Ascending aorta (tissue), 2 donors: ENCODE data around the gene NRXN2. TPM values are rescaled to one million over a fixed set of nuclear protein-coding genes. Genes with fewer than 3 reads are reported as not detected.

ENCODE experiments used
- DNase-seq, 2 donors: peaks; one replicate each; pipeline ENCODE4 v3.0.0-alpha.2; 2019; ENCODE audit warnings: low spot score in 2 of 2
- H3K27ac ChIP-seq, 2 donors: fragments of 200-600 bp; sonication (generic); one replicate each; pipeline ENCODE4 v1.5.1; 2016 to 2017; ENCODE audit warnings: mild to moderate bottlenecking in 1 of 2
- H3K27me3 ChIP-seq: fragments of 200-600 bp; sonication (generic); one replicate; pipeline ENCODE4 v1.5.1; 2017
- H3K36me3 ChIP-seq, 2 donors: fragments of 200-600 bp; sonication (generic); one replicate each; pipeline ENCODE4 v1.5.1; 2016
- H3K4me1 ChIP-seq, 2 donors: fragments of 200-600 bp; sonication (generic); one replicate each; pipeline ENCODE4 v1.5.1; 2016 to 2017; ENCODE audit warnings: mild to moderate bottlenecking in 1 of 2
- H3K4me3 ChIP-seq, 2 donors: fragments of 200-600 bp; sonication (generic); one replicate each; pipeline ENCODE4 v1.5.1; 2016 to 2017; ENCODE audit warnings: mild to moderate bottlenecking in 1 of 2
- H3K9me3 ChIP-seq, 2 donors: fragments of 200-600 bp; sonication (generic); one replicate each; pipeline ENCODE4 v1.5.1; 2016
- intact Hi-C: fragments of 100-400 bp; cut with DNase I; formaldehyde crosslinking; loops from one replicate; pipeline ENCODE4 v1.15.1; 2023
- total RNA-seq: library from RNA; depleted of rRNA; stranded (reverse); fragments of >200 nt; gene quantifications from one replicate; pipeline ENCODE4 v1.1.0, GENCODE V29; 2016
- TF ChIP-seq, protein P1 (sequence below), 3 experiments: fragments of 200-600 bp in 2 of 3; fragments of 450-650 bp in 1 of 3; sonication (generic) in 2 of 3; IDR thresholded peaks; one replicate each; pipeline ENCODE4 v1.5.1; 2016 to 2019; ENCODE audit warnings: antibody characterized with exemption in 3 of 3, mild to moderate bottlenecking in 1 of 3, moderate library complexity in 1 of 3

The NRXN2 gene
- total RNA-seq, 1 donor from 2014 or later: 26.0 TPM

DNA sequence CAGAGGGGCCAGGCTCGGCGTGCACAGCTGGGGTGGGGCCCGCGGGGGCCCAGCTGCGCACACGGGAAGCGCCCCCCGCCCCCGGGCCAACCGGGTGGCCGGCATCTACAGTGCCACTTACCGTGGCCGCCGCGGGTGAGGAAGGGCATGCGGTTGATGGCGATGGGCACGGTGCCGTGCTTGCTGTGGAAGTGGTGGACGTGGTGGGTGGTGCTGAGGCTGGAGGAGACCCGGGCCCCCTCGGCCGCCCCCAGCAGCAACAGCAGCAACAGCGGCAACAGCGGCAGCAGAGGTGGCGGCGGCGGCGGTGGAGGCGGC is 80.6 kb downstream of the NRXN2 start:
- TF ChIP-seq, protein P1, sequence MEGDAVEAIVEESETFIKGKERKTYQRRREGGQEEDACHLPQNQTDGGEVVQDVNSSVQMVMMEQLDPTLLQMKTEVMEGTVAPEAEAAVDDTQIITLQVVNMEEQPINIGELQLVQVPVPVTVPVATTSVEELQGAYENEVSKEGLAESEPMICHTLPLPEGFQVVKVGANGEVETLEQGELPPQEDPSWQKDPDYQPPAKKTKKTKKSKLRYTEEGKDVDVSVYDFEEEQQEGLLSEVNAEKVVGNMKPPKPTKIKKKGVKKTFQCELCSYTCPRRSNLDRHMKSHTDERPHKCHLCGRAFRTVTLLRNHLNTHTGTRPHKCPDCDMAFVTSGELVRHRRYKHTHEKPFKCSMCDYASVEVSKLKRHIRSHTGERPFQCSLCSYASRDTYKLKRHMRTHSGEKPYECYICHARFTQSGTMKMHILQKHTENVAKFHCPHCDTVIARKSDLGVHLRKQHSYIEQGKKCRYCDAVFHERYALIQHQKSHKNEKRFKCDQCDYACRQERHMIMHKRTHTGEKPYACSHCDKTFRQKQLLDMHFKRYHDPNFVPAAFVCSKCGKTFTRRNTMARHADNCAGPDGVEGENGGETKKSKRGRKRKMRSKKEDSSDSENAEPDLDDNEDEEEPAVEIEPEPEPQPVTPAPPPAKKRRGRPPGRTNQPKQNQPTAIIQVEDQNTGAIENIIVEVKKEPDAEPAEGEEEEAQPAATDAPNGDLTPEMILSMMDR (IDR thresholded peaks at IDR 0.05): no peak
- no peaks in the 10 kb centered on the region for H3K9me3 ChIP-seq
- no peak for DNase-seq
- no peak overlapping the region for H3K27ac ChIP-seq
- intact Hi-C loops: no loop called here
- no peaks in the 10 kb centered on the region for H3K27me3 ChIP-seq
- H3K4me1 ChIP-seq: peaks cover 4 to 8% of the 10 kb centered on the region in 2 donors
- H3K4me3 ChIP-seq: peak overlapping the region; percentile 46 to 69
- no peaks in the 10 kb centered on the region for H3K36me3 ChIP-seq

DNA sequence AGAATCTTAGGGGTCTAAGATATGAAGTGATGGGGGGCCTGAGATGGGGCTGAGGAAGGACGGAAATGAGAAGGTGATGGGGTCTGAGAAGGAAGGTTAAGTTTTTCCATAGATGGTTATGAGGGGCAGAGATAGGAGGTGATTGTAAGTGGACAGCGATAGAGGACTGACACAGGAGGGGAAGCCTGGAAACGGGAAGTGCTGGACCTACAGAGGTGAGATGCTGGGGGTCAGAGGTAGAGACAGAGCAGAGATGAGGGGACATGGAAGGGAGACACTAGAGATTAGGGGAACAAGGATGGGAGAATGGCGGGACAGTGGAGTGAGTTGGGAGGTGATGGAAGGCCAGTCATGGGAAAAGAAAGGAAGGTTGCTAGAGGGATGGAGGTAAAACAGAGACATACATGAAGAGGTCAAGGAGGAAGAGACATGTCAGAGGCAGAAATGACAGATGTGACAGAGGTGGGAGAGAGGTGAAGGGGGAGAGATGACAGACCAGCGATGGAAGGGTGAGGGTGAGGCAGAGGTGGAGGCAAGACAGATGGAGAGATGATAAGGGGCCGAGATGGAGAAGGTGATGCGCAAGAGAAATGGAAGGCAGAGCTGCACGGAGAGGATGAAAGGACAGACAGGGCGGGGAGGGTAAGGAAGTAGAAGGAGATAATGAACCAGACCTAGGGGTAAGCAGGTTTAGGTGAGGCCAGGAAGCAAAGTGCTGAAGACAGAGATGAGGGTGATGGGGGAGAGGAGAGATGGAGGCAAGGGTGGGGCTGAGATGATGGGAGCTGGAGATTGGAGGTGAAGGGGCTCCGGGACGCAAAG is 81.2 kb downstream of the NRXN2 start:
- Histone ChIP-seq H3K36me3 (no peaks in the 10 kb centered on the region), H3K4me3 (peak overlapping the region; percentile 46 to 69), H3K27me3 (no peaks in the 10 kb centered on the region), H3K9me3 (no peaks in the 10 kb centered on the region), H3K4me1 (peaks cover 4 to 8% of the 10 kb centered on the region in 2 donors), H3K27ac (no peak overlapping the region)
- TF ChIP-seq, protein P1 (IDR thresholded peaks at IDR 0.05): no peak
- no peak for DNase-seq
- intact Hi-C loops: no loop called here

DNA sequence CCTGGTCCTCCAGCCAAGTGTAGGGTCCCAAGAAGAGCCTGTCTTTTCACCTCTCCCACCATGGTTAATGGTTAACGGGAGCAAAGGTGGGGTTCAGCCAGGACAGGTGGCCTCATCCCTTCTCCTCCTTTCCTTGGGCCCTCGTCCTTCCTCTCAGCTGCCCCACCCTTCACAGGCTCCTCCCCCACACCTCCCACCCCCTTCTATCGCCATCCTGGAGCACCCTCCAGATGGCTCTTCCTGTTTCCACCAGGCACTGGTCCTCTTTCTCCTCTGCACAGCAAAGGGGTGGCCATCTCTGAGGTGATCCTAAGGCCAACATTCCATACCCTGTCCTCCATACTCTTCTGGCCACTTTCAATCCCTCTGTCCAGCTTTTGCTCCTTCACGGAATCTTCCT is 83.1 kb downstream of the NRXN2 start:
- Histone ChIP-seq H3K27ac (no peak overlapping the region), H3K9me3 (no peaks in the 10 kb centered on the region), H3K4me1 (peaks cover 4 to 8% of the 10 kb centered on the region in 2 donors), H3K36me3 (peaks cover 0 to 5% of the 10 kb centered on the region in 2 donors), H3K27me3 (no peaks in the 10 kb centered on the region), H3K4me3 (no peak overlapping the region)
- no peak for DNase-seq
- TF ChIP-seq, protein P1 (IDR thresholded peaks at IDR 0.05): no peak
- intact Hi-C loops: no loop called here

DNA sequence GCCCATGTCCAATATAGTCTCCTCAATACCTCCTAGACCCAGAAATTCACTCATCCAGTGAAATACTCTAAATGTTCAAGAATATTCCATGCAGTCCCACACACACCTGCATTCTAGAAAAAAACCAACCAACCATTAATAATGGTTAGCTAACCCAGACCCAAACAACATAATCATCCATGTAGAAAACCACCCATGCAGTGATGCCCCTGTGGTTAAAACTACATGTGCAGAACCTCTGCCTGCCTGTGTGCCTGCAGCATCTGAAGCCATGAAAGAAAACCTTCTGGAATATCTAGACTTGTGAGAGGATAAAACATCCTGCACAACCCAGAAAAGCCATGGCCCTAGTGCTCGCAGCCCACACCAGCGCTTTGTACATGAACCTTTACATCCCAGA is 84.2 kb downstream of the NRXN2 start:
- Histone ChIP-seq H3K4me3 (no peak overlapping the region), H3K27me3 (no peaks in the 10 kb centered on the region), H3K27ac (no peak overlapping the region)

DNA sequence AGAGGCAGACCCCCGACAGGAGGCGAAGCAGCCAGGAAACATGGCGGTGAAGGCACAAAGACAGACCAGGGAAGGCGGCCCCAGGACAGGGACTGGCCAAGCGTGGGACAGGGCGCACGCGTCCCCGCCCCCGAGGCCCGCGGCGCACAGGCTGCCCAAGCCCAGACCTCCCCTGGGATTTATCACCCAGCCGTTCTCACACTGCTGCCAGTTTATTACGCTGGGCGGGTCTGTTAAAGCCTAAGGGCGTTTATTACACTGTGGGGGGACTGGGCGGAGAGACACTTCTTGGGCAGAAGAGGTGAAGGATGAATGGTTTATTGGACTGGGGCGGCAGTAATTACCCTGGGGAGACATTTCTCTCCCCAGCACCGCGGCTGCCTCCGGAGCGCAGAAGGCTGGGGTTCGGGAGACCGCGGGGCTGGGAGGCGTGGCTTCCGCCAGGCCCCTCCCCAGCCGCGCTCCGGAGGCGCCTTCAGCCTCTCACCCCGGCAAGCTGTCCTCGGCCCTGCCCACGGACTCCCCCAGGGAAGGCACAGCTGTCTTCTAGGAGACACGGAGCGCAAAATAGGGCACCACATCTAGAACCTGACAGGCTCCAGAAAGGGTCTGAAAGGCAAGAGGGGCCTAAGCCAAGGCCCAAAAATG is 84.9 kb downstream of the NRXN2 start:
- TF ChIP-seq, protein P1 (IDR thresholded peaks at IDR 0.05): no peak
- intact Hi-C loops: no loop called here
- Histone ChIP-seq H3K4me1 (peaks cover 4% of the 10 kb centered on the region in 2 donors), H3K9me3 (no peaks in the 10 kb centered on the region), H3K36me3 (peaks cover 10 to 23% of the 10 kb centered on the region in 2 donors), H3K27ac (no peak overlapping the region), H3K27me3 (no peaks in the 10 kb centered on the region), H3K4me3 (peak overlapping the region in 1 of 2 donors; percentile 49)
- no peak for DNase-seq

More for the DNA sequence above, 84.2 kb downstream of the NRXN2 start:
- Histone ChIP-seq H3K4me1 (peaks cover 4 to 7% of the 10 kb centered on the region in 2 donors), H3K36me3 (peaks cover 4 to 16% of the 10 kb centered on the region in 2 donors), H3K9me3 (no peaks in the 10 kb centered on the region)
- DNase-seq: no peak
- TF ChIP-seq, protein P1 (IDR thresholded peaks at IDR 0.05): no peak
- intact Hi-C loops: no loop called here
